K562 (cell line): ENCODE data around the gene CNTROB. TPM values are rescaled to one million over a fixed set of nuclear protein-coding genes. Genes with fewer than 3 reads are reported as not detected.

Experiments used
- ATAC-seq: fragments of 200-7000 bp; cut with Tn5 transposase; 3 replicates; pipeline ENCODE4 v1.9.1; 2020; ENCODE audit warnings: moderate library complexity
- BruUV-seq: library from RNA; stranded (reverse); fragments of 400-500 nt; replicated peaks from 2 replicates; lab custom pipeline; 2021; lab: Mats Ljungman, UMichigan
- CTCF ChIA-PET: fragments of 300-600 bp; formaldehyde crosslinking; extraction: SDS; loops from one replicate; lab custom pipeline; 2021; ENCODE audit warnings: low intra/inter-chr PET ratio; lab: Yijun Ruan, JAX
- POLR2A ChIA-PET: fragments of 300-600, 350-650 bp; sonication (Branson Sonifier 250); formaldehyde crosslinking; extraction: SDS; loops from one replicate; lab custom pipeline; 2021; ENCODE audit warnings: antibody characterized with exemption, inconsistent platforms; lab: Yijun Ruan, JAX
- DNase-seq, 4 experiments: peaks; one replicate each; pipeline versions ENCODE4 v3.0.0 to v3.0.0-alpha.2; 2011 to 2018; ENCODE audit warnings: low spot score in 3 of 4, mixed read lengths in 3 of 4; ENCODE audit errors: extremely low read depth in 1 of 4
- FAIRE-seq: peaks from 2 replicates; lab custom pipeline; 2011; peaks lifted over from hg19 to GRCh38; lab: Jason Lieb, UNC
- H2AFZ ChIP-seq: 2 replicates; pipeline ENCODE4 v1.6.0; 2011; ENCODE audit warnings: low read depth, low read length, control low read depth, inconsistent platforms
- H3K27ac ChIP-seq: fragments of 200-600 bp; 3 replicates; pipeline ENCODE4 v1.8.0; 2011; ENCODE audit warnings: low read depth, mild to moderate bottlenecking, control low read depth, inconsistent platforms, low read length, moderate library complexity, mixed read lengths; ENCODE audit errors: extremely low read depth
- H3K27me3 ChIP-seq, 2 experiments: fragments of 300-600 bp in 1 of 2; 2 replicates in 1 of 2; 3 replicates in 1 of 2; pipeline versions ENCODE4 v1.6.0 to v1.8.0; 2011; ENCODE audit warnings: inconsistent platforms in 2 of 2, low read length in 2 of 2, mild to moderate bottlenecking in 1 of 2, mixed read lengths in 1 of 2, moderate library complexity in 1 of 2; ENCODE audit not compliant: control insufficient read depth in 2 of 2, insufficient read depth in 2 of 2
- H3K36me3 ChIP-seq: fragments of 300-600 bp; 3 replicates; pipeline ENCODE4 v1.8.0; 2011; ENCODE audit warnings: mild to moderate bottlenecking, low read length, inconsistent platforms; ENCODE audit not compliant: control insufficient read depth, insufficient read depth
- H3K4me1 ChIP-seq, 2 experiments: fragments of 200-600 bp in 1 of 2; replicated peaks in 1 of 2; 2 replicates in 1 of 2; 3 replicates in 1 of 2; pipeline versions ENCODE4 v1.5.1 to v1.8.0; 2011; ENCODE audit warnings: inconsistent platforms in 2 of 2, low read length in 2 of 2, mild to moderate bottlenecking in 1 of 2, mixed read lengths in 1 of 2, moderate library complexity in 1 of 2; ENCODE audit not compliant: control insufficient read depth in 2 of 2, insufficient read depth in 2 of 2
- H3K4me2 ChIP-seq: 2 replicates; pipeline ENCODE4 v1.6.1; 2011; ENCODE audit warnings: low read length, control low read depth, inconsistent platforms, mixed read lengths; ENCODE audit not compliant: insufficient read depth
- H3K4me3 ChIP-seq: fragments of 200-600 bp; sonication (generic), shearing (Covaris generic); 2 replicates; pipeline ENCODE4 v1.5.1; 2016; ENCODE audit warnings: control low read depth, inconsistent platforms
- H3K79me2 ChIP-seq: fragments of 200-600 bp; 3 replicates; pipeline ENCODE4 v1.8.0; 2011; ENCODE audit warnings: low read length, inconsistent platforms; ENCODE audit not compliant: control insufficient read depth, insufficient read depth
- H3K9ac ChIP-seq, 2 experiments: 2 replicates each; pipeline versions ENCODE4 v1.6.0 to v1.6.1; 2011; ENCODE audit warnings: low read depth in 2 of 2, low read length in 2 of 2, control low read depth in 1 of 2, inconsistent platforms in 1 of 2, mild to moderate bottlenecking in 1 of 2, mixed read lengths in 1 of 2; ENCODE audit not compliant: insufficient read depth in 1 of 2
- H3K9me1 ChIP-seq: one replicate; pipeline ENCODE4 v1.6.0; 2011; ENCODE audit warnings: inconsistent platforms, mild to moderate bottlenecking, low read length, moderate library complexity; ENCODE audit not compliant: control insufficient read depth, insufficient read depth
- H3K9me3 ChIP-seq: replicated peaks from 2 replicates; pipeline ENCODE4 v1.5.1; 2011; ENCODE audit warnings: low read depth, low read length, inconsistent platforms; ENCODE audit not compliant: control insufficient read depth, insufficient read depth
- H4K20me1 ChIP-seq: replicated peaks from 2 replicates; pipeline ENCODE4 v1.6.1; 2011; ENCODE audit warnings: low read length, inconsistent platforms, mixed read lengths; ENCODE audit not compliant: control insufficient read depth, insufficient read depth
- FUS ChIP-seq: fragments of 200-400 bp; formaldehyde crosslinking; optimal IDR thresholded peaks from 2 replicates; pipeline ENCODE3; 2017; ENCODE audit warnings: low read depth, low read length
- NFIX ChIP-seq: fragments of 250-450 bp; sonication (Bioruptor Pico); IDR thresholded peaks from 2 replicates; pipeline ENCODE4 v1.4.0; 2020; ENCODE audit warnings: low read depth, mild to moderate bottlenecking, moderate library complexity
- SIX5 ChIP-seq, 2 experiments: IDR thresholded peaks; 2 replicates each; pipeline ENCODE4 v1.6.1; 2011; ENCODE audit warnings: low read length in 2 of 2, borderline replicate concordance in 1 of 2, low read depth in 1 of 2, mild to moderate bottlenecking in 1 of 2, moderate library complexity in 1 of 2; ENCODE audit not compliant: insufficient read depth in 1 of 2
- SMARCB1 ChIP-seq: IDR thresholded peaks from 2 replicates; pipeline ENCODE4 v1.6.1; 2011; ENCODE audit warnings: improper control_type of control experiment, low read depth; ENCODE audit not compliant: insufficient read length
- SNIP1 ChIP-seq: fragments of 450-650 bp; IDR thresholded peaks from 2 replicates; pipeline ENCODE4 v1.7.1; 2017; ENCODE audit warnings: low read depth, mild to moderate bottlenecking
- ZKSCAN8 ChIP-seq: fragments of 200-800 bp; sonication (Bioruptor generic); IDR thresholded peaks from 2 replicates; pipeline ENCODE4 v1.6.1; 2016; ENCODE audit warnings: missing genetic modification characterization, missing compliant biosample characterization
- ZNF274 ChIP-seq: IDR thresholded peaks from 2 replicates; pipeline ENCODE4 v1.6.1; 2011; ENCODE audit warnings: low read depth, mild to moderate bottlenecking, low read length, moderate library complexity, borderline replicate concordance
- ZNF436 ChIP-seq: fragments of 250-450, 450-650 bp; sonication (Bioruptor Pico); formaldehyde crosslinking; IDR thresholded peaks from 2 replicates; pipeline ENCODE4 v1.7.0; 2020; ENCODE audit warnings: mild to moderate bottlenecking
- ZNF584 ChIP-seq: fragments of 200-800 bp; sonication (Bioruptor generic); IDR thresholded peaks from 2 replicates; pipeline ENCODE4 v1.6.1; 2016; ENCODE audit warnings: low read depth, mild to moderate bottlenecking, missing genetic modification characterization, missing compliant biosample characterization
- WGBS: fragments of 100-300 bp; shearing (Covaris generic); methylation state at CpG from one replicate; pipeline ENCODE4 v1.1.6; 2016; ENCODE audit warnings: low coverage, mixed read lengths; ENCODE audit not compliant: insufficient coverage; ENCODE audit errors: missing lambda C conversion rate; 5-methylcytosine and 5-hydroxymethylcytosine counted together
- in situ Hi-C: fragments of 300-500 bp; cut with MboI; formaldehyde crosslinking; loops from 4 replicates; pipeline ENCODE4 v1.15.0; 2018; ENCODE audit warnings: inconsistent platforms, mixed read lengths
- intact Hi-C: fragments of 100-400 bp; cut with micrococcal nuclease; formaldehyde crosslinking; loops from 2 replicates; pipeline ENCODE4 v1.14.2; 2022
- polyA plus RNA-seq, 8 experiments: library from polyadenylated mRNA; depleted of rRNA in 4 of 8; stranded (reverse) in 5 of 8; unstranded in 3 of 8; fragments of >200 nt; fragmentation: Nextera tagmentation in 2 of 8; fragmentation: Illumina TruSeq in 1 of 8; extraction: Ambion mirVana in 2 of 8; extraction: Trizol in 1 of 8; gene quantifications; 2 replicates each; pipeline versions ENCODE4 v1.2.1 to v1.2.3, GENCODE V29; 2011 to 2014; ENCODE audit warnings: inconsistent platforms in 1 of 8, missing spikeins in 1 of 8
- total RNA-seq, 7 experiments: library from RNA; depleted of rRNA in 6 of 7; stranded (reverse); fragments of >200 nt in 6 of 7; fragmentation: Illumina TruSeq in 2 of 7; extraction: Trizol in 2 of 7; gene quantifications; 2 replicates each; pipeline versions ENCODE4 v1.2.1 to v1.2.3, GENCODE V29; 2011 to 2021; ENCODE audit warnings: low replicate concordance in 1 of 7
- TF ChIP-seq, protein P1 (sequence below), 2 experiments: fragments of 450-650 bp; IDR thresholded peaks; 2 replicates each; pipeline ENCODE4 v1.6.1; 2016
- TF ChIP-seq, protein P2 (sequence below): sonication (generic); formaldehyde crosslinking; IDR thresholded peaks from 2 replicates; pipeline ENCODE4 v1.8.1; 2023; ENCODE audit warnings: mild to moderate bottlenecking, missing genetic modification reagents
- TF ChIP-seq, protein P3 (sequence below): sonication (generic); formaldehyde crosslinking; IDR thresholded peaks from 2 replicates; pipeline ENCODE4 v1.9.0; 2022; ENCODE audit warnings: mild to moderate bottlenecking, missing genetic modification reagents
- TF ChIP-seq, protein P4 (sequence below): sonication (generic); formaldehyde crosslinking; IDR thresholded peaks from 2 replicates; pipeline ENCODE4 v1.8.0; 2023; ENCODE audit warnings: mild to moderate bottlenecking, missing genetic modification reagents
- TF ChIP-seq, protein P5 (sequence below): fragments of 250-450 bp; sonication (Bioruptor Pico); IDR thresholded peaks from 2 replicates; pipeline ENCODE4 v1.5.0; 2021

The CNTROB gene
- total and polyA plus RNA-seq, 9 of the 15 experiments (the other 6 are each of a cell fraction or from before 2014, with no cell fraction given) = 1.9 to 33.3 (median 23.0) TPM

DNA sequence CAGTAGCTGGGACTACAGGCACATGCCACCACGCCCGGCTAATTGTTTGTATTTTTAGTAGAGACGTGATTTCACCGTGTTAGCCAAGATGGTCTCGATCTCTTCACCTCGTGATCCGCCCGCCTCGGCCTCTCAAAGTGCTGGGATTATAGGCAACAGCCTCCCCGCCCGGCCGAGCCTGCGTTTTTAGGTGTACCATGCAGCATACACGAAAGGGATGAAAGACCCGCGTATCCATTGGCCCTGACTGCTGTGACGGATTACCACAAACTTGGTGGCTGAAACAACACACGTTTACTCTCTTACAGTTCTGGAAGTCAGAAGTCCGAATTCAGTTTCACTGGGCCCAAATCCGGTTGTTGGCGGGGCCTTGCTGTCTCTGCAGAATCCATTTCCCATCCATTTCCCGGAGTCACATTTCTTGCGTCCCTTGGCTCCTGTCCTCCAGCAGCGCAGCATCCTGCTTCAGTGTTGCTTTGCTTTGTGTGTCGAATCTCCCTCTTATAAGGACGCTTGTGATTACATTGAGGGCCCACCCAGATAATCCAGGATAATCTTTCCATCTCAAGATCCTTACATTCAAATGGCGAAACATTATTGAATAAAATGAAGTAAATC is 62.1 kb downstream of the CNTROB start:
- H3K27ac ChIP-seq = no peak overlapping the region
- in situ Hi-C loops = no loop called here
- POLR2A ChIA-PET = no interaction called here
- TF ChIP-seq, protein P1, sequence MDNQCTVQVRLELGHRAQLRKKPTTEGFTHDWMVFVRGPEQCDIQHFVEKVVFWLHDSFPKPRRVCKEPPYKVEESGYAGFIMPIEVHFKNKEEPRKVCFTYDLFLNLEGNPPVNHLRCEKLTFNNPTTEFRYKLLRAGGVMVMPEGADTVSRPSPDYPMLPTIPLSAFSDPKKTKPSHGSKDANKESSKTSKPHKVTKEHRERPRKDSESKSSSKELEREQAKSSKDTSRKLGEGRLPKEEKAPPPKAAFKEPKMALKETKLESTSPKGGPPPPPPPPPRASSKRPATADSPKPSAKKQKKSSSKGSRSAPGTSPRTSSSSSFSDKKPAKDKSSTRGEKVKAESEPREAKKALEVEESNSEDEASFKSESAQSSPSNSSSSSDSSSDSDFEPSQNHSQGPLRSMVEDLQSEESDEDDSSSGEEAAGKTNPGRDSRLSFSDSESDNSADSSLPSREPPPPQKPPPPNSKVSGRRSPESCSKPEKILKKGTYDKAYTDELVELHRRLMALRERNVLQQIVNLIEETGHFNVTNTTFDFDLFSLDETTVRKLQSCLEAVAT (IDR thresholded peaks at IDR 0.05) = no peak
- TF ChIP-seq ZKSCAN8 (no peak), ZNF436 (CRISPR knock-in tag) (no peak), ZNF274 (no peak), NFIX (no peak), SIX5 (IDR thresholded peaks at IDR 0.05; ENCODE audit: borderline replicate concordance in 1 of 2, insufficient read depth in 1 of 2, low read depth in 1 of 2, low read length in 2 of 2) (no peak), ZNF584 (CRISPR knock-in tag) (no peak), FUS (no peak), SNIP1 (no peak), SMARCB1 (no peak)
- TF ChIP-seq, protein P2, sequence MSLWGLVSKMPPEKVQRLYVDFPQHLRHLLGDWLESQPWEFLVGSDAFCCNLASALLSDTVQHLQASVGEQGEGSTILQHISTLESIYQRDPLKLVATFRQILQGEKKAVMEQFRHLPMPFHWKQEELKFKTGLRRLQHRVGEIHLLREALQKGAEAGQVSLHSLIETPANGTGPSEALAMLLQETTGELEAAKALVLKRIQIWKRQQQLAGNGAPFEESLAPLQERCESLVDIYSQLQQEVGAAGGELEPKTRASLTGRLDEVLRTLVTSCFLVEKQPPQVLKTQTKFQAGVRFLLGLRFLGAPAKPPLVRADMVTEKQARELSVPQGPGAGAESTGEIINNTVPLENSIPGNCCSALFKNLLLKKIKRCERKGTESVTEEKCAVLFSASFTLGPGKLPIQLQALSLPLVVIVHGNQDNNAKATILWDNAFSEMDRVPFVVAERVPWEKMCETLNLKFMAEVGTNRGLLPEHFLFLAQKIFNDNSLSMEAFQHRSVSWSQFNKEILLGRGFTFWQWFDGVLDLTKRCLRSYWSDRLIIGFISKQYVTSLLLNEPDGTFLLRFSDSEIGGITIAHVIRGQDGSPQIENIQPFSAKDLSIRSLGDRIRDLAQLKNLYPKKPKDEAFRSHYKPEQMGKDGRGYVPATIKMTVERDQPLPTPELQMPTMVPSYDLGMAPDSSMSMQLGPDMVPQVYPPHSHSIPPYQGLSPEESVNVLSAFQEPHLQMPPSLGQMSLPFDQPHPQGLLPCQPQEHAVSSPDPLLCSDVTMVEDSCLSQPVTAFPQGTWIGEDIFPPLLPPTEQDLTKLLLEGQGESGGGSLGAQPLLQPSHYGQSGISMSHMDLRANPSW (CRISPR knock-in tag) = no peak
- TF ChIP-seq, protein P3, sequence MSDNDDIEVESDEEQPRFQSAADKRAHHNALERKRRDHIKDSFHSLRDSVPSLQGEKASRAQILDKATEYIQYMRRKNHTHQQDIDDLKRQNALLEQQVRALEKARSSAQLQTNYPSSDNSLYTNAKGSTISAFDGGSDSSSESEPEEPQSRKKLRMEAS = no peak
- TF ChIP-seq, protein P4, sequence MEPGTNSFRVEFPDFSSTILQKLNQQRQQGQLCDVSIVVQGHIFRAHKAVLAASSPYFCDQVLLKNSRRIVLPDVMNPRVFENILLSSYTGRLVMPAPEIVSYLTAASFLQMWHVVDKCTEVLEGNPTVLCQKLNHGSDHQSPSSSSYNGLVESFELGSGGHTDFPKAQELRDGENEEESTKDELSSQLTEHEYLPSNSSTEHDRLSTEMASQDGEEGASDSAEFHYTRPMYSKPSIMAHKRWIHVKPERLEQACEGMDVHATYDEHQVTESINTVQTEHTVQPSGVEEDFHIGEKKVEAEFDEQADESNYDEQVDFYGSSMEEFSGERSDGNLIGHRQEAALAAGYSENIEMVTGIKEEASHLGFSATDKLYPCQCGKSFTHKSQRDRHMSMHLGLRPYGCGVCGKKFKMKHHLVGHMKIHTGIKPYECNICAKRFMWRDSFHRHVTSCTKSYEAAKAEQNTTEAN (CRISPR knock-in tag) = no peak
- TF ChIP-seq, protein P5, sequence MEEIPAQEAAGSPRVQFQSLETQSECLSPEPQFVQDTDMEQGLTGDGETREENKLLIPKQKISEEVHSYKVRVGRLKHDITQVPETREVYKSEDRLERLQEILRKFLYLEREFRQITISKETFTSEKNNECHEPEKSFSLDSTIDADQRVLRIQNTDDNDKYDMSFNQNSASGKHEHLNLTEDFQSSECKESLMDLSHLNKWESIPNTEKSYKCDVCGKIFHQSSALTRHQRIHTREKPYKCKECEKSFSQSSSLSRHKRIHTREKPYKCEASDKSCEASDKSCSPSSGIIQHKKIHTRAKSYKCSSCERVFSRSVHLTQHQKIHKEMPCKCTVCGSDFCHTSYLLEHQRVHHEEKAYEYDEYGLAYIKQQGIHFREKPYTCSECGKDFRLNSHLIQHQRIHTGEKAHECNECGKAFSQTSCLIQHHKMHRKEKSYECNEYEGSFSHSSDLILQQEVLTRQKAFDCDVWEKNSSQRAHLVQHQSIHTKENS = no peak
- TF ChIP-seq, all 486 proteins: peak for 0
- Histone ChIP-seq H3K9ac (no peak overlapping the region), H3K4me1 (peaks cover 0 to 11% of the 10 kb centered on the region in 2 experiments; a peak in 3 of 5 replicates), H3K79me2 (no peaks in the 10 kb centered on the region), H3K9me1 (no peaks in the 10 kb centered on the region), H3K27me3 (peaks cover 4 to 14% of the 10 kb centered on the region in 2 experiments; a peak in 2 of 5 replicates), H3K36me3 (no peaks in the 10 kb centered on the region), H3K4me2 (no peak overlapping the region), H4K20me1 (no peaks in the 10 kb centered on the region), H3K9me3 (no peaks in the 10 kb centered on the region), H2AFZ (no peak overlapping the region), H3K4me3 (no peak overlapping the region)
- no TSS peak for BruUV-seq
- CTCF ChIA-PET = no interaction called here
- intact Hi-C loops = loop anchor here (5.0 to 10.0 kb wide), 2 partner anchors 61 to 172 kb away; no protein-coding TSS in a partner anchor
- 20% methylated on average over 27 of the region's 27 CpGs for WGBS
- no peak for ATAC-seq
- DNase-seq = no peak
- FAIRE-seq = no peak
